ENCODE measurements around the gene FBXL4.

- no peak for TF ChIP-seq CTCF (IDR thresholded peaks at IDR 0.05)
- no peak for TF ChIP-seq POLR2A (IDR thresholded peaks at IDR 0.05)
Measured at GRCh38 chr6:98839781-98840361, 107.9 kb downstream of the FBXL4 start.

Measured in lower leg skin (tissue), 3 donors.